Measurements from ENCODE around the gene ARL13B.

ARL13B gene

GRCh38 chr3:94012185-94012584 lies 32.2 kb downstream of the ARL13B start:
- Histone ChIP-seq H3K36me3 (no peaks in the 10 kb centered on the region), H3K9me3 (no peaks in the 10 kb centered on the region), H3K4me3 (ENCODE audit: low read depth in 1 of 2, low read length in 1 of 2) (no peak overlapping the region), H3K4me1 (ENCODE audit: control insufficient read depth in 1 of 2, insufficient read depth in 1 of 2, low read depth in 1 of 2, low read length in 1 of 2) (no peaks in the 10 kb centered on the region), H3K27me3 (no peaks in the 10 kb centered on the region), H3K27ac (no peak overlapping the region)
- TF ChIP-seq CTCF (IDR thresholded peaks at IDR 0.05), result no peak

- no peak overlapping the region for H3K4me3 ChIP-seq (ENCODE audit: low read depth in 1 of 2, low read length in 1 of 2)
- TF ChIP-seq CTCF (IDR thresholded peaks at IDR 0.05), result no peak
- H3K27me3 ChIP-seq, result no peaks in the 10 kb centered on the region
- no peaks in the 10 kb centered on the region for H3K9me3 ChIP-seq
- no peaks in the 10 kb centered on the region for H3K4me1 ChIP-seq (ENCODE audit: control insufficient read depth in 1 of 2, insufficient read depth in 1 of 2, low read depth in 1 of 2, low read length in 1 of 2)
- no peak overlapping the region for H3K27ac ChIP-seq
- H3K36me3 ChIP-seq, result no peaks in the 10 kb centered on the region
These were observed 35.1 kb downstream of the ARL13B start for GRCh38 chr3:94015025-94015424.

GRCh38 chr3:94019659-94020058 lies 39.7 kb downstream of the ARL13B start:
- Histone ChIP-seq H3K36me3 (no peaks in the 10 kb centered on the region), H3K9me3 (no peaks in the 10 kb centered on the region), H3K27ac (no peak overlapping the region), H3K27me3 (no peaks in the 10 kb centered on the region), H3K4me1 (ENCODE audit: control insufficient read depth in 1 of 2, insufficient read depth in 1 of 2, low read depth in 1 of 2, low read length in 1 of 2) (no peaks in the 10 kb centered on the region), H3K4me3 (ENCODE audit: low read depth in 1 of 2, low read length in 1 of 2) (no peak overlapping the region)
- no peak for TF ChIP-seq CTCF (IDR thresholded peaks at IDR 0.05)

GRCh38 chr3:94020293-94020692 lies 40.3 kb downstream of the ARL13B start:
- Histone ChIP-seq H3K36me3 (no peaks in the 10 kb centered on the region), H3K9me3 (no peaks in the 10 kb centered on the region), H3K27me3 (no peaks in the 10 kb centered on the region), H3K27ac (no peak overlapping the region), H3K4me1 (ENCODE audit: control insufficient read depth in 1 of 2, insufficient read depth in 1 of 2, low read depth in 1 of 2, low read length in 1 of 2) (no peaks in the 10 kb centered on the region), H3K4me3 (ENCODE audit: low read depth in 1 of 2, low read length in 1 of 2) (no peak overlapping the region)
- no peak for TF ChIP-seq CTCF (IDR thresholded peaks at IDR 0.05)

GRCh38 chr3:94024385-94024784 lies 44.4 kb downstream of the ARL13B start:
- H3K27ac ChIP-seq, result no peak overlapping the region

More at GRCh38 chr3:94024385-94024784, 44.4 kb downstream of the ARL13B start:
- Histone ChIP-seq H3K9me3 (no peaks in the 10 kb centered on the region), H3K36me3 (no peaks in the 10 kb centered on the region), H3K4me3 (ENCODE audit: low read depth in 1 of 2, low read length in 1 of 2) (no peak overlapping the region), H3K4me1 (ENCODE audit: control insufficient read depth in 1 of 2, insufficient read depth in 1 of 2, low read depth in 1 of 2, low read length in 1 of 2) (no peaks in the 10 kb centered on the region), H3K27me3 (no peaks in the 10 kb centered on the region)
- no peak for TF ChIP-seq CTCF (IDR thresholded peaks at IDR 0.05)

Measured in neutrophil (primary cell).